Mucosa of stomach (tissue), 1 donor: ENCODE measurements around the gene LRMDA.

Source experiments
- H3K27me3 ChIP-seq: one replicate; pipeline ENCODE4 v1.7.0; 2013; ENCODE audit warnings: mild to moderate bottlenecking, low read length; ENCODE audit not compliant: control insufficient read depth, insufficient read depth
- H3K36me3 ChIP-seq: one replicate; pipeline ENCODE4 v1.7.0; 2013; ENCODE audit warnings: low read length; ENCODE audit not compliant: control insufficient read depth, insufficient read depth
- H3K4me1 ChIP-seq: one replicate; pipeline ENCODE4 v1.7.0; 2013; ENCODE audit warnings: mild to moderate bottlenecking, low read length; ENCODE audit not compliant: control insufficient read depth, insufficient read depth
- H3K4me3 ChIP-seq: one replicate; pipeline ENCODE4 v1.7.0; 2013; ENCODE audit warnings: low read length
- H3K9ac ChIP-seq: one replicate; pipeline ENCODE4 v1.7.0; 2013; ENCODE audit warnings: mild to moderate bottlenecking, low read length, moderate library complexity
- H3K9me3 ChIP-seq: one replicate; pipeline ENCODE4 v1.7.0; 2013; ENCODE audit warnings: mild to moderate bottlenecking, low read length, moderate library complexity; ENCODE audit not compliant: control insufficient read depth
- donor health status: Pancreatic carcinoma.

The LRMDA gene

DNA sequence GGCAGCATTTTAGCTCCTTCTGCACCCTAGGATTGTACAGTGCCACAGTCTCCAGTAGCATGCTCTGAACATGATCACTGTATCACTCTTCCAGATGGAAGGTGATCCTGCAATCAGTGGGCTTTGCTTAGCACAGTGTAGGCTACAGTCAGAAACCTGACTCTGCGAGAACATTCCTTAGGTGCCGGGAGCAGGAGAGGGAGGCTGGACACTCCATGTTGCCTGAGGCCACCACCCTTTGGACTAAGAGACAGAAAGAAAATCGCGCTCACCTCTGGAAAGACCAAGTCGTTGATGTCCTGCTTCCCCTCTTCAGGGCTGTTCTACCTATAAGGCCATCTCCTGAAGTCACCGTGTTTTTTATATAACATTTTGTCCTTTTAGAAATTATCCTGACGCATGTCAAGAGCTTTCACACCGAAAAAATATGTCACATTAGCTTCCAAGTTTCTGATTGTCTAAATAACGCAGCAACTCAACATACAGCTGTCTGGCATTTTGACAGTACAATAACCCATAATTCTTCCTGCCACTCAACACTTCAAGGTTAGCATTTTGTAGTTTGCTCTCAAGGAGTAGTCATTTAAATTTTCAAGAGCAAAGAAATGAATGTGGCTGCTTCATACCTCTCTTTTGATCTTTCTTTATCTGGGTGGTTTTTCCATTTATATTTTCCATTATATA, 563.1 kb downstream of the LRMDA start:
- H3K9me3 ChIP-seq = no peaks in the 10 kb centered on the region
- H3K36me3 ChIP-seq = no peaks in the 10 kb centered on the region
- H3K4me3 ChIP-seq = no peak overlapping the region
- H3K27me3 ChIP-seq = no peaks in the 10 kb centered on the region
- H3K4me1 ChIP-seq = no peaks in the 10 kb centered on the region
- H3K9ac ChIP-seq = no peak overlapping the region

DNA sequence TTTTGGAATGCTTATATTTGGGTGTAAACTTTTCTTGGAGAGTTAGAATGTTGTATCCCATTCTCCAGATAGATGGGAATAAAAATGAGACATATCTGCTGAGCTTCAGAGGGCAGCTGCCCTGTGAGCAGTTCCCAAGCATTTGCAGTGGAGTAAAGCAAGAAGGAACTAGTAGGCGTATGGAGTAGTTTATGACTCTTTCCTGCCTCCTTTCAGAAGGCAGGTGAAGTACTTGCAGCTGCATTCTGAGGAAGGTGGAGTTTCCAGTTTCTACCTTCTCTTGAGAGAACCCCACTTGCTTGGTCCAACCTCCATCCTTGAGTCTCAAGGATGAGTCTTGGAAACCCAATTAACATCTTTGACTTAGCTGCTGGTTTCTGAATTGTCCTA, 563.6 kb downstream of the LRMDA start:
- Histone ChIP-seq H3K9me3 (no peaks in the 10 kb centered on the region), H3K4me1 (no peaks in the 10 kb centered on the region), H3K27me3 (no peaks in the 10 kb centered on the region), H3K9ac (no peak overlapping the region), H3K36me3 (no peaks in the 10 kb centered on the region), H3K4me3 (no peak overlapping the region)

DNA sequence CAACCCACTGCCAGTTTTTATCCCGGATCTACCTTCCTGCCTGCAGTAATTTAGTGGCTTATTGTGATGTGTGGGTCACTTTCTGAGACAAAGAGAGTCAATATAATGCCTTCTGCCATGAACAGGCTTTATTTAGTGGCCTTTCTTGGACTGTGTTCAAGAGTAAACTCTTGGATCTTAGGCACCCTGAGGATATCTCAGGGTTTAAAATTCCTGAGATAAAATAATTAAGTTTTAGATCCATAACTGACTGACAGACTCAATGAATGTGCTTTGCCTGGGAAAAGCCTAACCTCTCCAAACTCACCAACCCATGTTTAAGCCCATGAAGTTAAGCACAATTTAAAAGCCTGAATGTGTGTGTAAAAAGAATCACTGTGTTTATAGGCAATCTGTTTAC, 564.3 kb downstream of the LRMDA start:
- Histone ChIP-seq H3K9ac (no peak overlapping the region), H3K4me3 (no peak overlapping the region), H3K27me3 (no peaks in the 10 kb centered on the region), H3K36me3 (no peaks in the 10 kb centered on the region), H3K4me1 (no peaks in the 10 kb centered on the region), H3K9me3 (no peaks in the 10 kb centered on the region)

DNA sequence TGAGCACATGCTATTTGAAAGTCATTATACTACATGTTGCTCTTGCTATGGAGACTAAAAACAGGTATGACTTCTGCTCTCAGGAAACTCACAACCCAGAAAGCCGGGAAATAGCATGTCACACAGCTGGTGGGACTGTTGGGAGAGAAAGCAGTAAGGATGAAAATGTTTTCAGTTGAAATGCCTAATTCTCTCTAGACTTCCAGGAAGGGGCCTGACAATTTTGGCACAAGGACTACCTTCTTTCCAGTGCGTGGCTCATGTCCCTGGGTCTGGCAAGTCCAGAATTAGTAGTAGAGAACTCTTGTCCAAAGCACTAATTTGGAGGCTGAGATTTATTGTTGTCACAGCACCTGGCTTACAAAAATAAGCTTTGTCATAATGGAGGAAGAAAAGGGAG, 567.6 kb downstream of the LRMDA start:
- H3K36me3 ChIP-seq = no peaks in the 10 kb centered on the region
- H3K9ac ChIP-seq = no peak overlapping the region
- no peaks in the 10 kb centered on the region for H3K4me1 ChIP-seq
- no peak overlapping the region for H3K4me3 ChIP-seq
- H3K9me3 ChIP-seq = no peaks in the 10 kb centered on the region
- H3K27me3 ChIP-seq = no peaks in the 10 kb centered on the region

DNA sequence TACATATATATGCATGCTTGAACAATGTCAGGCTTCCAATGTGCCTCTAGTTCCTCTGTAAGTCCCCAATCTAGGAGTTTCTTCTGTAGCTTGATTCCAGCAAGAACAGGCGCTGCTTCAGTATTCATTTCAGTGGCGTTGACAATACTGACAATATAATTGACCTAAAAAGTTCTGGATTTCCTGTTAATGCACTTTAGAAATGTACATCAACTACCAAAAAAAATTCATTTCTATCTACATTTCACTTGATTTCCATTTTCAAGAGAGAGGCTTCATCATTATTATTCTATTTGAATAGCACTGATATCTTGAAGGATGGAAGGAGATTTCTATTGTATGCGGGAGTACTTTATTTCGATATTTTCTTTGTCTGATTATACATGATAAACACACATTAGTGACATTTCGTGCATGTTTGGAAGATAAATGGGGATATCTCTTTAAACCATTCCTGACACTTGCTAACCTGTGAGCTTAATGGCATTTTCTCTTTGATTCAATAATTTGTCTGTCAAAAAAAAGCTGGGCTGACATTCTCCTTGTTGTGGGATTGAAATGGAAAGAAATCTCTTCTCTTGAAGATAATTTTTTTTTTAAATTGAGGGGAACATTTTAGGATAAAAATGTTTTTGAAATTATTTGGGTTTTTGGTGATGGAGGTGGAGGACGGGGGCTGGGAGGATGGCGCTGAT, 568.2 kb downstream of the LRMDA start:
- no peaks in the 10 kb centered on the region for H3K27me3 ChIP-seq
- H3K4me1 ChIP-seq = no peaks in the 10 kb centered on the region
- no peaks in the 10 kb centered on the region for H3K36me3 ChIP-seq
- no peak overlapping the region for H3K4me3 ChIP-seq
- H3K9ac ChIP-seq = no peak overlapping the region
- no peaks in the 10 kb centered on the region for H3K9me3 ChIP-seq

DNA sequence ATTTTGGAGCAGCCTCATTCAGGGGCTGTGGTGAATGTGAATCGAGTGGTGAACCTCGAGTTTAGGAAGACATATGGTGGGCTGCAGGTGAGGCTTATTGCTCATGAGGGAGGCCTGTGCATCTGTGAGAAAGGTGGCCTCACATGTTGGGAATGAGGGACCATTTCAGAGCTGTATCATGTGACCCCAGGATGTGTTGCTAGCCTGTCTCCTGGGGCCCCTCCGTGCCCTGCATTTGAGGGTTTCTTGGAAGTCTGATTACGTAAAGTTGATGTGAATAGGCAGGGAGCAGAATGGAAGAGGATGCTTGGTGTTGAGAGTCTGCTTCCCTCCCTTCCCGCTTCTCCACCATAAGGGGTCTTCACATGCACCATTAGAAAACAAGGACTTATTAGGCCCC, 569.1 kb downstream of the LRMDA start:
- H3K4me3 ChIP-seq = no peak overlapping the region
- H3K9ac ChIP-seq = no peak overlapping the region
- H3K9me3 ChIP-seq = no peaks in the 10 kb centered on the region
- H3K36me3 ChIP-seq = no peaks in the 10 kb centered on the region
- no peaks in the 10 kb centered on the region for H3K4me1 ChIP-seq
- H3K27me3 ChIP-seq = no peaks in the 10 kb centered on the region

DNA sequence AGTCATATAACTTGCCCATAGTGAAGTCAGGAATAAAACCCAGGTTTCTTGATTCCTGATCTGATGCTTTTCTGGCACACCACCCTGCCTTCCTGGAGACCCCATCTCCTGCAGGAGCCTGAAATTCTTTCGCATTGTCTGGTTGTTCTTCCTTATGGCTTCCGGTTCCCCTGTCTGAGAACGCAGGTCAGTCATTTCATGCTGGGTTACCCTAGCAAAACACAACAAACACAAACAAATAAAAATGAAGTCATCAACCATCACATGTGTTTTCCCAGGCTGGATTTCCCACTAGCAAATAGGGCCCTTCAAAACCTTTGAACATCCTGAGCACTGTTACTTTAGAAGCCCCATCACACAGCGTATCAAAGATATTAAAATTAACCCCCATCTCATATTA, 569.6 kb downstream of the LRMDA start:
- no peak overlapping the region for H3K9ac ChIP-seq
- no peaks in the 10 kb centered on the region for H3K36me3 ChIP-seq
- no peak overlapping the region for H3K4me3 ChIP-seq
- no peaks in the 10 kb centered on the region for H3K27me3 ChIP-seq
- H3K9me3 ChIP-seq = no peaks in the 10 kb centered on the region
- no peaks in the 10 kb centered on the region for H3K4me1 ChIP-seq

DNA sequence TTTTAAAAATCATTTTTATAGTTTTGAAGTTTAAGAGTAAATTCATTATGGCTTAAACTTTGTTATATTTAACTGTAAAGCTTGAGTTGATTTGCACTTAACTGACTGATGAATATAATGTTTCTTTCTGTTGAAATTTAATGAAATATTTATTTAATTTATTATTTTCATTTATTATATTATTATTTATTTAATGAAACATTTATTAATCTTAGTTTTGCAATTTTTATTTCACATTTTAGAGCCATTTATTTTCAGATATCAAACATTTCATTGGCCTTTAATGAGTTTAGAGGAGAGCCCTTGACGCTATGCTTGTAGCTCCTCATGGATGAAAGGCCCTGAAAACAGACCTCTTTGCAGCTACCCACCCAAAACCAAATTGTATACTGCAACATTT, 570.0 kb downstream of the LRMDA start:
- H3K27me3 ChIP-seq = no peaks in the 10 kb centered on the region
- H3K4me1 ChIP-seq = no peaks in the 10 kb centered on the region
- H3K9ac ChIP-seq = no peak overlapping the region
- H3K36me3 ChIP-seq = no peaks in the 10 kb centered on the region
- no peak overlapping the region for H3K4me3 ChIP-seq
- H3K9me3 ChIP-seq = no peaks in the 10 kb centered on the region

DNA sequence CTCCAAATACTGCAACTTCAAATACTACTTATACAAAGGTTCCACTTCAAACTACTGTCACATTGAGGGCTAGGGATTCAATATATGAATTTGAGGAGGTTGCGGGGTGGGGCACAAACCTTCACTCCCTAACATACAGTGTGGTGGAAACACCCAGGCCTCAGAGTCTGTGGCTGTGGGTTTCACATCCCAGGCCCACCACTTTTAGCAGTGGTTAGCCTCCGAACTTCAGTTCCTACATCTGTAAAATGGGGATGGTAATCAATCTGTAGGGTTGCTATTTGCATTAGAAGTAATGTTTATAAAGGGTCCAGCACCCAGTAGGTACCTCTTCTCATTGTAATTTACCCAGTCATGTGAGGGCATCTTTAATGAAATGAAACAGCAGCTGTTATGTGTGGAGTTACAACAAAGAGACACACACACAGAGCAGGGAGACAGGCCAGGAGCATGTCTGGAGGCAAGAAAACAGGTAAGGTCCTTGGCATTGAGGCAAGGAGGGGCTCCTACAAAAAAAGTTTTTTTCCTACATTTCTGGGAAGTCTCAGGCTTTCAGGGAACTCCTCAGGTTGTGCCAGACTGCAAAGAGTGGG, 570.9 kb downstream of the LRMDA start:
- Histone ChIP-seq H3K27me3 (no peaks in the 10 kb centered on the region), H3K4me3 (no peak overlapping the region), H3K4me1 (no peaks in the 10 kb centered on the region), H3K9me3 (no peaks in the 10 kb centered on the region), H3K9ac (no peak overlapping the region), H3K36me3 (no peaks in the 10 kb centered on the region)

DNA sequence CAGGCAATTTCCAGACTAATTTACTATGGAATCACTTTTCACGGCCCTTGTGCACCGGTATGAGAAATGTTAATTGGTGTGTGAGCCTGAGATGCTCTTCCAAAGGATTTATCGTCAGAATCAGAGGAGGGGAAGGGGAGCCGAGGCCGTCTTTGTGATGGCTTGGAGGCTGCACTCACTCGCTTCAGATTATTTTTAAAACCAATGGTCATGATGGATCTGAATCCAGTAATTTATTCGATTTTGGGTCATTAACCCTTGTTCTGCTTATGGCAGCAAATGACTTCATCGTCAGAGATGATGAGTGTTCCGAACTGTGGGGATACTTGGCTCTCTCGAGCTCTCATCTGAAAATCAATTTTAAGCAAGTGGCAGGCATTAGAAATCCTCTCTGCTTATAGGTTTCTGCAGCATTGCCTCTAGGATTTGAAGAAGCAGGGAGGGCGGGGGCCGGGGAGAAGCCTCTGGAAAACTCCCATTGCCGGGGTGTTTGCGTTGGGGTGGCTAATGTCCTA, 576.3 kb downstream of the LRMDA start:
- Histone ChIP-seq H3K9me3 (no peaks in the 10 kb centered on the region), H3K36me3 (no peaks in the 10 kb centered on the region)

DNA sequence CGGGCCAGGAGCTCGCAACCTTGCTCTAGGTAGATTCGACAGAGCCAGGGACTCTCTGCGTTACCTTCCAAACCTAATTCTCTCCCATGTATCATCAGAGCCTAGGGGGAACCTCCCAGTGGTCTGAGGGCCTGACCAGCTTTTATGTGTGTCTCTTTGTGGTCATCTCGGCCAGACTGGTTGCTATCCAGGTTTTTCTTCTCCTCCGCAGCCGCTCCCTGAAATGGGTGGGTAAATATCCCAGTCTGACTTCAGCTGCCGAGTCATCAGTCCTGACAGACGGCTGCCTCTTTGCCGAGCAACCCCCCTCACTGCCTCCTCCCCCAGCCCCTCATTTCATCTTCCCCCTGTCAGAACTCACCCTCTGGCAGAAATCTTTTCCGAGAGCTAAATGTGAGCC, 578.1 kb downstream of the LRMDA start:
- Histone ChIP-seq H3K36me3 (no peaks in the 10 kb centered on the region), H3K27me3 (no peaks in the 10 kb centered on the region), H3K4me3 (no peak overlapping the region), H3K4me1 (no peaks in the 10 kb centered on the region), H3K9ac (no peak overlapping the region), H3K9me3 (no peaks in the 10 kb centered on the region)

More for the DNA sequence above, 576.3 kb downstream of the LRMDA start:
- Histone ChIP-seq H3K9ac (no peak overlapping the region), H3K4me3 (no peak overlapping the region), H3K4me1 (no peaks in the 10 kb centered on the region), H3K27me3 (no peaks in the 10 kb centered on the region)

DNA sequence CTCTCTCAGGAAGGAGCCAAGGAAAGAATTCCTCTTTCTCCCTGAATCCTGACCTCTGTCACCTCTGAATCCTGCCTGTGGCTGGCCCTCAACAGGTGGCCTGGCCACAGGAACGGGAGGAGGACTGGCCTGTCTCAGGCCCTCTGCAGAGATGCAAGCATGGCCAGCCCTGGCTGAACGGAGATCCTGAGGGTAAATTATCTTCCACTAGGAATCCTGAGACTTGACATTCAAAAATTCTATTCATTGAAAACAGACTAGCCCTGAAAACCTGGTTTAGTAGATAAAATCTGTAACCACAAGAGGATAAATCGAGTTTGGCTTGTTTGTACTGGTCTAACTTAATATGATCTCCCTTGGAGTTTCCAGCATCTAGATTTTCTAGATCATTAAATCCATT, 579.3 kb downstream of the LRMDA start:
- no peaks in the 10 kb centered on the region for H3K36me3 ChIP-seq
- H3K27me3 ChIP-seq = no peaks in the 10 kb centered on the region
- H3K4me3 ChIP-seq = no peak overlapping the region
- H3K9me3 ChIP-seq = no peaks in the 10 kb centered on the region
- H3K4me1 ChIP-seq = no peaks in the 10 kb centered on the region
- no peak overlapping the region for H3K9ac ChIP-seq
